Measurements from ENCODE around the gene DEDD. TPM values are rescaled to one million over a fixed set of nuclear protein-coding genes. Genes with fewer than 3 reads are reported as not detected.

Gene DEDD
- polyA plus RNA-seq, 1 of the 3 experiments (the other 2 are of a cell fraction), result 45.0 TPM

DNA sequence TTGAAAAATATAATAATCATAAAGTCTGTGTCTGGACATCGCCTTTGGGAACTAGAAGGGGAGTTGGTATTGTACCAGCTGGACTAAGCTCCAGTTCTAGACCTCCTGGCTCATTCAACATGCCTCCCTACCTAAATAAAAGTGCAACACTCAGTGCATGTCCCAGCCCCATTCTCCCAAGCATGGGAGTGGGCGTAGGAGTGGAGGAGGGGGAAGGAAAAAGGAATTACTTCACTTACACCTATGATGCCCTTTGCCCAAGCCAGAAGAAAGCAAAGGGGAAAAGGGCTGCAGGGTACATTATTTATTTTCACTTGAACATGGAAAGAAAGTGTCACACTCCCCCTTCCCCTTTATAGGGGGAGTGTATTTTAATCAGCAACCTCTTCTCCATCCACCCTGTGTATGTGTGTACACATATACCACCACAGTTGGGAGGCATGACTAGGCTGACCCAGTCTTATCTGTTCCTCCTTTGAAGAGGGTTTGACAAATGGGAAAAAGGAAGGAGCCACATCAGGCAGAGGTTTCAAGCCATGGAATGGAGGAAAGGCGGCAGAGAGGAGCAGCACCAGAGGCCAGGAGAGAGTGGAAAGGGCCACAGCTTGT, 11.3 kb downstream of the DEDD start:
- H3K79me2 ChIP-seq (ENCODE audit: insufficient read depth), result peaks cover 61% of the 10 kb centered on the region
- no peaks in the 10 kb centered on the region for H3K9me3 ChIP-seq
- no peak for DNase-seq
- peaks cover 22 to 49% of the 10 kb centered on the region in 2 experiments for H3K36me3 ChIP-seq (replicated peaks in 1 of 2; ENCODE audit: control insufficient read depth in 1 of 2, insufficient read depth in 2 of 2, low read length in 1 of 2)
- H3K4me2 ChIP-seq, result no peak overlapping the region
- H2AFZ ChIP-seq (ENCODE audit: low read depth), result no peak overlapping the region
- POLR2A ChIA-PET, result interaction anchor here (0.7 kb wide), 1 partner anchor 9 kb away, joined by 3 read pairs; no protein-coding TSS in a partner anchor
- no peaks in the 10 kb centered on the region for H3K9me2 ChIP-seq
- H3K9ac ChIP-seq, result no peak overlapping the region
- H3F3A ChIP-seq (replicated peaks; ENCODE audit: insufficient read depth), result peaks cover 12% of the 10 kb centered on the region
- H3K27me3 ChIP-seq (ENCODE audit: insufficient read depth), result no peaks in the 10 kb centered on the region
- no peak for TF ChIP-seq FOXM1 (IDR thresholded peaks at IDR 0.05; ENCODE audit: low read depth)
- TF ChIP-seq FOXJ3 (CRISPR knock-in tag; IDR thresholded peaks at IDR 0.05), result no peak
- no peak for TF ChIP-seq RAD21 (IDR thresholded peaks at IDR 0.05; ENCODE audit: low read length)
- TF ChIP-seq TAF1 (IDR thresholded peaks at IDR 0.05; ENCODE audit: borderline replicate concordance, low read depth, low read length), result no peak
- no peak for TF ChIP-seq TCF12 (IDR thresholded peaks at IDR 0.05)
- TF ChIP-seq GATA2 (CRISPR knock-in tag; IDR thresholded peaks at IDR 0.05), result no peak
- TF ChIP-seq POLR2AphosphoS5 (IDR thresholded peaks at IDR 0.05; ENCODE audit: low read depth, low read length), result no peak
- no peak for TF ChIP-seq YY1 (IDR thresholded peaks at IDR 0.05; ENCODE audit: low read depth)
- TF ChIP-seq SMC3 (IDR thresholded peaks at IDR 0.05; ENCODE audit: low read depth, low read length), result no peak
- no peak for TF ChIP-seq NRF1 (IDR thresholded peaks at IDR 0.05; ENCODE audit: low read depth, low read length)
- no peak for TF ChIP-seq GABPA (IDR thresholded peaks at IDR 0.05; ENCODE audit: low read depth)
- no peak for TF ChIP-seq FOSL2 (IDR thresholded peaks at IDR 0.05; ENCODE audit: borderline replicate concordance, low read depth)
- TF ChIP-seq, protein P1, sequence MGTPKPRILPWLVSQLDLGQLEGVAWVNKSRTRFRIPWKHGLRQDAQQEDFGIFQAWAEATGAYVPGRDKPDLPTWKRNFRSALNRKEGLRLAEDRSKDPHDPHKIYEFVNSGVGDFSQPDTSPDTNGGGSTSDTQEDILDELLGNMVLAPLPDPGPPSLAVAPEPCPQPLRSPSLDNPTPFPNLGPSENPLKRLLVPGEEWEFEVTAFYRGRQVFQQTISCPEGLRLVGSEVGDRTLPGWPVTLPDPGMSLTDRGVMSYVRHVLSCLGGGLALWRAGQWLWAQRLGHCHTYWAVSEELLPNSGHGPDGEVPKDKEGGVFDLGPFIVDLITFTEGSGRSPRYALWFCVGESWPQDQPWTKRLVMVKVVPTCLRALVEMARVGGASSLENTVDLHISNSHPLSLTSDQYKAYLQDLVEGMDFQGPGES (IDR thresholded peaks at IDR 0.05; ENCODE audit: low read depth, low read length), result no peak
- TF ChIP-seq, protein P2, sequence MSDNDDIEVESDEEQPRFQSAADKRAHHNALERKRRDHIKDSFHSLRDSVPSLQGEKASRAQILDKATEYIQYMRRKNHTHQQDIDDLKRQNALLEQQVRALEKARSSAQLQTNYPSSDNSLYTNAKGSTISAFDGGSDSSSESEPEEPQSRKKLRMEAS (IDR thresholded peaks at IDR 0.05; ENCODE audit: low read depth), result no peak
- TF ChIP-seq, protein P3, sequence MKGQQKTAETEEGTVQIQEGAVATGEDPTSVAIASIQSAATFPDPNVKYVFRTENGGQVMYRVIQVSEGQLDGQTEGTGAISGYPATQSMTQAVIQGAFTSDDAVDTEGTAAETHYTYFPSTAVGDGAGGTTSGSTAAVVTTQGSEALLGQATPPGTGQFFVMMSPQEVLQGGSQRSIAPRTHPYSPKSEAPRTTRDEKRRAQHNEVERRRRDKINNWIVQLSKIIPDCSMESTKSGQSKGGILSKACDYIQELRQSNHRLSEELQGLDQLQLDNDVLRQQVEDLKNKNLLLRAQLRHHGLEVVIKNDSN (IDR thresholded peaks at IDR 0.05; ENCODE audit: borderline replicate concordance, low read depth), result no peak
- TF ChIP-seq, protein P4, sequence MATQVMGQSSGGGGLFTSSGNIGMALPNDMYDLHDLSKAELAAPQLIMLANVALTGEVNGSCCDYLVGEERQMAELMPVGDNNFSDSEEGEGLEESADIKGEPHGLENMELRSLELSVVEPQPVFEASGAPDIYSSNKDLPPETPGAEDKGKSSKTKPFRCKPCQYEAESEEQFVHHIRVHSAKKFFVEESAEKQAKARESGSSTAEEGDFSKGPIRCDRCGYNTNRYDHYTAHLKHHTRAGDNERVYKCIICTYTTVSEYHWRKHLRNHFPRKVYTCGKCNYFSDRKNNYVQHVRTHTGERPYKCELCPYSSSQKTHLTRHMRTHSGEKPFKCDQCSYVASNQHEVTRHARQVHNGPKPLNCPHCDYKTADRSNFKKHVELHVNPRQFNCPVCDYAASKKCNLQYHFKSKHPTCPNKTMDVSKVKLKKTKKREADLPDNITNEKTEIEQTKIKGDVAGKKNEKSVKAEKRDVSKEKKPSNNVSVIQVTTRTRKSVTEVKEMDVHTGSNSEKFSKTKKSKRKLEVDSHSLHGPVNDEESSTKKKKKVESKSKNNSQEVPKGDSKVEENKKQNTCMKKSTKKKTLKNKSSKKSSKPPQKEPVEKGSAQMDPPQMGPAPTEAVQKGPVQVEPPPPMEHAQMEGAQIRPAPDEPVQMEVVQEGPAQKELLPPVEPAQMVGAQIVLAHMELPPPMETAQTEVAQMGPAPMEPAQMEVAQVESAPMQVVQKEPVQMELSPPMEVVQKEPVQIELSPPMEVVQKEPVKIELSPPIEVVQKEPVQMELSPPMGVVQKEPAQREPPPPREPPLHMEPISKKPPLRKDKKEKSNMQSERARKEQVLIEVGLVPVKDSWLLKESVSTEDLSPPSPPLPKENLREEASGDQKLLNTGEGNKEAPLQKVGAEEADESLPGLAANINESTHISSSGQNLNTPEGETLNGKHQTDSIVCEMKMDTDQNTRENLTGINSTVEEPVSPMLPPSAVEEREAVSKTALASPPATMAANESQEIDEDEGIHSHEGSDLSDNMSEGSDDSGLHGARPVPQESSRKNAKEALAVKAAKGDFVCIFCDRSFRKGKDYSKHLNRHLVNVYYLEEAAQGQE (IDR thresholded peaks at IDR 0.05; ENCODE audit: low read depth, low read length), result no peak
- TF ChIP-seq RCOR1 (IDR thresholded peaks at IDR 0.05; ENCODE audit: low read length), result no peak
- no peak for TF ChIP-seq MEF2A (IDR thresholded peaks at IDR 0.05; ENCODE audit: borderline replicate concordance, low read depth)
- TF ChIP-seq ELF1 (IDR thresholded peaks at IDR 0.05), result no peak
- TF ChIP-seq, protein P5, sequence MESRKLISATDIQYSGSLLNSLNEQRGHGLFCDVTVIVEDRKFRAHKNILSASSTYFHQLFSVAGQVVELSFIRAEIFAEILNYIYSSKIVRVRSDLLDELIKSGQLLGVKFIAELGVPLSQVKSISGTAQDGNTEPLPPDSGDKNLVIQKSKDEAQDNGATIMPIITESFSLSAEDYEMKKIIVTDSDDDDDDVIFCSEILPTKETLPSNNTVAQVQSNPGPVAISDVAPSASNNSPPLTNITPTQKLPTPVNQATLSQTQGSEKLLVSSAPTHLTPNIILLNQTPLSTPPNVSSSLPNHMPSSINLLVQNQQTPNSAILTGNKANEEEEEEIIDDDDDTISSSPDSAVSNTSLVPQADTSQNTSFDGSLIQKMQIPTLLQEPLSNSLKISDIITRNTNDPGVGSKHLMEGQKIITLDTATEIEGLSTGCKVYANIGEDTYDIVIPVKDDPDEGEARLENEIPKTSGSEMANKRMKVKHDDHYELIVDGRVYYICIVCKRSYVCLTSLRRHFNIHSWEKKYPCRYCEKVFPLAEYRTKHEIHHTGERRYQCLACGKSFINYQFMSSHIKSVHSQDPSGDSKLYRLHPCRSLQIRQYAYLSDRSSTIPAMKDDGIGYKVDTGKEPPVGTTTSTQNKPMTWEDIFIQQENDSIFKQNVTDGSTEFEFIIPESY (IDR thresholded peaks at IDR 0.05; ENCODE audit: borderline replicate concordance, low read depth), result no peak
- peaks cover 15 to 22% of the 10 kb centered on the region in 2 experiments; a peak in 3 of 4 replicates for H3K4me1 ChIP-seq (ENCODE audit: control insufficient read depth in 1 of 2, insufficient read depth in 2 of 2, low read depth in 1 of 2, low read length in 1 of 2)
- no peak overlapping the region for H3K4me3 ChIP-seq (ENCODE audit: low read depth in 2 of 2, low read length in 1 of 2)
- 100% methylated on average over 3 of the region's 3 CpGs for WGBS (ENCODE audit: low lambda C conversion rate)
- CTCF ChIA-PET, result no interaction called here
- no peak overlapping the region for H3K27ac ChIP-seq (ENCODE audit: low read depth in 2 of 2, low read length in 1 of 2)
- peaks cover 10% of the 10 kb centered on the region for H4K20me1 ChIP-seq (ENCODE audit: insufficient read depth)
